ENCODE results near the gene RAP1GAP.

The RAP1GAP gene

DNA sequence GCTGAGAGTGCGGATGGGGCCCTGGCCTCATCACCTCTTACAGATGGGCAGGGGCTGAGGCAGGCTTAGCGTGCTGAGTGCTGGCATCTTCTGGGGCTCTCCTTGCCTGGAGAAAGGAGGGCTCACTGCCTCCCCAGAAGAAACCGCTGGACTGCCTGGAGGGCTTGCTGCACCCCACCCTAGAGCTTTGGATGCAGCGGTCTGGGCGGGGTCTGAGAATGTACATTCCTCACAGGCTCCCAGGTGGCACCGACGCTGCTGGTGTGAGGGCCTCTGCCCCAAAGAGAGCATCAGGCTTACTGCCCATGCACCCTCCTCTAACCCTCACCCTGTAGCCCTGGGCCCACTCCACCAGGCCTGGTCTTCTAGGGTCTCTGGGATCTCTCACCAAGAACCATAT is 51.1 kb downstream of the RAP1GAP start:
- DNase-seq (ENCODE audit: extremely low read depth, low read depth): no peak
- TF ChIP-seq, protein P1, sequence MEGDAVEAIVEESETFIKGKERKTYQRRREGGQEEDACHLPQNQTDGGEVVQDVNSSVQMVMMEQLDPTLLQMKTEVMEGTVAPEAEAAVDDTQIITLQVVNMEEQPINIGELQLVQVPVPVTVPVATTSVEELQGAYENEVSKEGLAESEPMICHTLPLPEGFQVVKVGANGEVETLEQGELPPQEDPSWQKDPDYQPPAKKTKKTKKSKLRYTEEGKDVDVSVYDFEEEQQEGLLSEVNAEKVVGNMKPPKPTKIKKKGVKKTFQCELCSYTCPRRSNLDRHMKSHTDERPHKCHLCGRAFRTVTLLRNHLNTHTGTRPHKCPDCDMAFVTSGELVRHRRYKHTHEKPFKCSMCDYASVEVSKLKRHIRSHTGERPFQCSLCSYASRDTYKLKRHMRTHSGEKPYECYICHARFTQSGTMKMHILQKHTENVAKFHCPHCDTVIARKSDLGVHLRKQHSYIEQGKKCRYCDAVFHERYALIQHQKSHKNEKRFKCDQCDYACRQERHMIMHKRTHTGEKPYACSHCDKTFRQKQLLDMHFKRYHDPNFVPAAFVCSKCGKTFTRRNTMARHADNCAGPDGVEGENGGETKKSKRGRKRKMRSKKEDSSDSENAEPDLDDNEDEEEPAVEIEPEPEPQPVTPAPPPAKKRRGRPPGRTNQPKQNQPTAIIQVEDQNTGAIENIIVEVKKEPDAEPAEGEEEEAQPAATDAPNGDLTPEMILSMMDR (IDR thresholded peaks at IDR 0.05; ENCODE audit: low read depth, low read length, missing control alignments): no peak
- H3K4me3 ChIP-seq (replicated peaks; ENCODE audit: low read depth, low read length): no peak overlapping the region

DNA sequence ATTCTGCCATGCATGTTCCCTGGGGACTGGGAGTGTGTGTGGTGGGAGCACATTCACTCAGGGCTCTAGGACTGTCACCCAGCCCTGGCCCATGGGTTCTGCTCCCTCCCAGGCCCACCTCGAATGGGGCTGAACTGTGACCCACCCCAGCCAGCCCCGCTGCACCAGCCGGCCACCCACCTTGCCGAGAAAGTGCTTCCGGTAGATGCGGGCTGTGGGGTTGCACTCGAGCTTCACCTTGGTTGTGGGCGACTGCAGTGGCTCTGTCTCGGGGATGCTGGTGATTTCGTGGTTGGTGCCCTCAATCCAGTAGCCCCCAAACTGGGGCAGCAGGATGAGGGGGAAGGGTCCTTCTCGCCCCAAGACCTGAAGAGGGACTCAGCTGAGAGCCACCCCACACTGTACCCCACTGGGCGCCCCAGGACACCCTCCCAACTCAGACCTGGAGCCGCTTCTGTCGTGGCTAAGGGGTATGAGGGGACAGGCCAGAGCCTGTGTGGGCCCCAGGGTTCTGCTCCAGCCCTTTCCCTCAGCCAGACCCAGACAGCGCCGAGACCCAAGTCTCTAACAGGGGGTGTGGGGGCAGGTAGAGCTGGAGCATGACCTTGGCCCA is 51.9 kb downstream of the RAP1GAP start:
- DNase-seq (ENCODE audit: extremely low read depth, low read depth): no peak
- H3K4me3 ChIP-seq (replicated peaks; ENCODE audit: low read depth, low read length): no peak overlapping the region
- TF ChIP-seq, protein P1 (IDR thresholded peaks at IDR 0.05; ENCODE audit: low read depth, low read length, missing control alignments): no peak

DNA sequence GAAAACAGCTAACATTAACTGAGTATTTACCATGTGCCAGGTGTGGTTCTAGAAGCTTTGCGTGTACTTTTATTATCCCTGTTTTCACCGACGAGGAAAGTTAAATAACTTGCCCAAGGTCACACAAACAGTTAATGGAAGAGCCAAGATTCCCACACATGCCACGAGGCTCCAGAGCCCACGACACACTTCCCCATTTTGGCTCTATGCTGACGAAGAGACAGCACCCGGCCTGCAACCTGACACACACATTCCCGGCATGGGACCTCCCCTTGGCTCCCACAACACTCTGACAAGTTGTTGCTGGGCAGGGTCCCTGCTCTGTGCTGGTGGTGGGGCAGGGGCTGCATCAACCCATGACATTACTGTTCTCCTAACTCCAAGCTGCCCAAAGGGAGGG is 52.8 kb downstream of the RAP1GAP start:
- TF ChIP-seq, protein P1 (IDR thresholded peaks at IDR 0.05; ENCODE audit: low read depth, low read length, missing control alignments): no peak
- no peak for DNase-seq (ENCODE audit: extremely low read depth, low read depth)
- H3K4me3 ChIP-seq (replicated peaks; ENCODE audit: low read depth, low read length): no peak overlapping the region

DNA sequence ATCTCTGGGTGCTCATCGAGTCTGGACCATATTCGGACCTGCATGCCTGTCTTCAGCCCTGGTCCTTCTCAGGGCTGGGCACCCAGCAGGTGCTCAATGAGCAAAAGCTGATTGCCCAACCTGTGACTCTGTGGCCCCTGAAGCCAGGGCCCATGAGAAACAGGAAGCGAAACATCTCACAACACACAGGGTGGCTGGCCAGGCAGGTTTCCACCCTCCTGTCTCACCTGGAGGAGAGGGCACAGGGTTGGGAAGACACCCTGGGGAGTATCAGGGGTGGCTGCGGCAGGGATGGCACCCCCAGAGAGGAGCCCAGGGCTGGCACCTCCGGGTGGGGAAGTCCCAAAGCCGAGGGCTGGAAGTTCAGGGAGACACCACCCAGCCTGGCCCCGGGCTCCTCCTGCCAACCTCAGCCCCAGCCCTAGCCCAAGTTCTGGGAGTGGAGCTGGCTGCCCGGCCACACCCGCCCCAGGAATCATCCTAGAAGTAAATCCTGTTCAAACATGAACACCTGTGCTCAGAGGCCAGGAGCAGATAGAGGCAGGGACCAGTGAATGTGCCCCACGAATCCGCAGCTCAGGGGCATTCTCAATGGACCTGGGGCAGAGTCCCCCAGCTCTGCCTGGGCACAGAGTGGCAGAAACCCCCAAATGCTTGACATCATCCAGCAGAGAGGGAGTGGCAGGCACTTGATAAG is 54.6 kb downstream of the RAP1GAP start:
- H3K4me3 ChIP-seq (replicated peaks; ENCODE audit: low read depth, low read length): no peak overlapping the region
- no peak for DNase-seq (ENCODE audit: extremely low read depth, low read depth)
- TF ChIP-seq, protein P1 (IDR thresholded peaks at IDR 0.05; ENCODE audit: low read depth, low read length, missing control alignments): no peak

DNA sequence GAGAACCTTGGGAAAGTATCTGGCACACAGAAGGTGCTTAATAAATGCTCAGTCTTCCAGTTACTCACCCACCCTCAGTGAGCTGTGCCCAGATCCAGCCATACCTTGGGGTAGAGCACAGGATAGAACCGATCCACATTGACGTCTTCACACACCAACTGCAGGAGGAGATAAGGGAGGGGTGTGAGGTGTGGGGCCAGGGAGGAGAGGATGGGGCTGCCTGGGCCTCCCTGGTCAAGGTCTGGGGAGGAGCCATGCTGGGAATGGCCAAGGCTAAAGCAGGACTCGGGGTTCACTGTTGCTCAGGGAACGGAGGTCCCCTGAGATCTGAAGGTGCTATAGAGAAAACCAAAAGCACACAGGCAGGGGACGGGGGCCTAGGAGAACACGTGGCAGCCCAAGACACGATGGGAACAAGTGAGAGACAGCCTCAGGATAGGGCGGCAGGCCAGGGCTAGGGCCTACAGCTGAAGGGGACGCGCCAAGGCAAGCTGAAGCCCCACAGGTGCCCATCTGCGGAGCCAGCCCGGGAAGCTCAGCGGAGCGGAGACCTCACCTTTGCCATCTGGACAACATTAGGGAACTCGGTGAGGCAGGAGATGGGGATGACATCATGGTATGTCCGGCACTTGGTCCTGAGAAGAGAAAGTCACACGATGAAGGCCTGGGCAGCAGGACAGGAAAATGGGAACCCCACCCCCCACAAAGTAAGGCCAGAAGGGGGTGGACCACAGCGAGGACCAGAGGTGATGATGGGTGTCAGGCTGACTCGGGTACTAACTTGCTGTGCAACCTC is 55.9 kb downstream of the RAP1GAP start:
- TF ChIP-seq, protein P1 (IDR thresholded peaks at IDR 0.05; ENCODE audit: low read depth, low read length, missing control alignments): no peak
- H3K4me3 ChIP-seq (replicated peaks; ENCODE audit: low read depth, low read length): no peak overlapping the region

DNA sequence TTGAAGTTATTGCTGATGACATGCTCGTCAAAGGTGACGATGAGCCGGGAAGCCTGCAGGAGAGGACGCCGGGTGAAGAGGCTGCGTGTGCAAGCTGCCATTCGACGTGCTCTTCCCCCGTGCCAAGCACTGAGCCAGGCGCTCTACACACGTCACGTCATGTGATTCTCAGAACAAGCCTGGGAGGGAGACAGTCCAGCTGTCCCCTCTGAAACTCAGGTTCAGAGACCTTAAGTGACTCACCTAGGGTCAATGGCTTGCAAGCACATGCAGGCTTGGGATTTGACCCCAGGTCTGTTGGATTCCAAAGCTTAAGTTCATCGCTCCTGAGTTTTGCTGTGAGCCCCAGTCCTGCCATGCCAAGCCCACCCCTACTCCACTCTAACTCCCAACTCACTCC is 57.1 kb downstream of the RAP1GAP start:
- TF ChIP-seq, protein P1 (IDR thresholded peaks at IDR 0.05; ENCODE audit: low read depth, low read length, missing control alignments): no peak
- no peak overlapping the region for H3K4me3 ChIP-seq (replicated peaks; ENCODE audit: low read depth, low read length)
- no peak for DNase-seq (ENCODE audit: extremely low read depth, low read depth)

More for the DNA sequence above, 55.9 kb downstream of the RAP1GAP start:
- DNase-seq (ENCODE audit: extremely low read depth, low read depth): no peak

All from HFF-Myc (cell line).